AG09319 (cell line): ENCODE results near the gene ANKMY1.

Experiments used
- DNase-seq: peaks from one replicate; pipeline ENCODE4 v3.0.0-alpha.2; 2010; ENCODE audit warnings: low read depth; ENCODE audit errors: extremely low read depth
- TF ChIP-seq, protein P1 (sequence below): IDR thresholded peaks from 2 replicates; pipeline ENCODE4 v1.5.1; 2011; ENCODE audit warnings: low read depth, mild to moderate bottlenecking, inconsistent platforms, low read length, moderate library complexity

ANKMY1 gene

DNA sequence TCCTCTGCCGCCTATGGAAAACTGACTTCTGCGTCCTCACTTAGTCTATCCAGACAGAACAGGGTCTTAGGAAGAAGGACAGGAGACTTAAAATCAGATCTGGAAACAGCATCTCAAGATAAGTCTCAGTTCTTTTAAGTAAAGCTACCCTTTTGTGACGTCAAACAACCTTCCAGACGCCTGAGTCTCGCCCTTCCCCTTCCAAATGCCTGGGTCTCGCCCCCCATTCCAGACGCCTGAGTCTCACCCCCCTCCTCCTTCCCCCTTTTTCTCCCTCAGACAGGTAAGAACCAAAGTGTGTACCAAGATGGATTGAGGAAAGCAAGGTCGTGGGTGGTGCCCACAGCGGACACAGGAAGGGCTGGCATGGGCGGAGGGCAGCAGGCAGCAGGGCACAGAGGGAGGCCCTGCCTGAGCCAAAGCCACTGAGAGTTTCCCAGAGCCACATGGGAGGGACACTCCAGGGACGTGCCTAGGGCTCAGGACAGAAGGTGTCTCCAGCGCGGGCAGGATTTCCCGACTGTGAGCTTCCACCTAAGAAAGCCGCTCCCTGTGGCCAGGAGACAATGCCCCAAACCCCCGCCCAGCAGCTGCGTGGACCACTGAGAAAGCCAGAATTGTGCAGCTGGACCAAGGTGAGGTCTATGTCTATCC lies 51.3 kb downstream of the ANKMY1 start:
- no peak for DNase-seq
- TF ChIP-seq, protein P1, sequence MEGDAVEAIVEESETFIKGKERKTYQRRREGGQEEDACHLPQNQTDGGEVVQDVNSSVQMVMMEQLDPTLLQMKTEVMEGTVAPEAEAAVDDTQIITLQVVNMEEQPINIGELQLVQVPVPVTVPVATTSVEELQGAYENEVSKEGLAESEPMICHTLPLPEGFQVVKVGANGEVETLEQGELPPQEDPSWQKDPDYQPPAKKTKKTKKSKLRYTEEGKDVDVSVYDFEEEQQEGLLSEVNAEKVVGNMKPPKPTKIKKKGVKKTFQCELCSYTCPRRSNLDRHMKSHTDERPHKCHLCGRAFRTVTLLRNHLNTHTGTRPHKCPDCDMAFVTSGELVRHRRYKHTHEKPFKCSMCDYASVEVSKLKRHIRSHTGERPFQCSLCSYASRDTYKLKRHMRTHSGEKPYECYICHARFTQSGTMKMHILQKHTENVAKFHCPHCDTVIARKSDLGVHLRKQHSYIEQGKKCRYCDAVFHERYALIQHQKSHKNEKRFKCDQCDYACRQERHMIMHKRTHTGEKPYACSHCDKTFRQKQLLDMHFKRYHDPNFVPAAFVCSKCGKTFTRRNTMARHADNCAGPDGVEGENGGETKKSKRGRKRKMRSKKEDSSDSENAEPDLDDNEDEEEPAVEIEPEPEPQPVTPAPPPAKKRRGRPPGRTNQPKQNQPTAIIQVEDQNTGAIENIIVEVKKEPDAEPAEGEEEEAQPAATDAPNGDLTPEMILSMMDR, result no peak

DNA sequence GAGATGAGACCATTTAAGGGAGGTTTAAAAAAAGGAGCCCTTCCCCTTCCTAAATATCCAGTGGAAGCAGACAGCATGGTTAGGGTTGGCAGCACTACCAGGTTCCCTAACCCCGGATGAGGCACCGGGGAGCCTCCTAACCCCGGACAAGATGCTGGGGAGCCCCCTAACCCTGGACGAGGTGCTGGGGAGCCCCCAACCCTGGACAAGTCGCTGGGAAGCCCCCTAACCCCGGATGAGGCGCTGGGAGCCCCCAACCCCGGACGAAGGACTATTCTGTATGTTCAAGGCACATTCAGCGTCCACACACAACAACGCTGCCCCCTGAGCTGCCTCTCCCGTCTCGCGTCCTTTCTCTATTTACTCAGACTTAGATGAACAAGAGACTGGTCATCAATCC lies 51.9 kb downstream of the ANKMY1 start:
- no peak for DNase-seq
- TF ChIP-seq, protein P1, result no peak

DNA sequence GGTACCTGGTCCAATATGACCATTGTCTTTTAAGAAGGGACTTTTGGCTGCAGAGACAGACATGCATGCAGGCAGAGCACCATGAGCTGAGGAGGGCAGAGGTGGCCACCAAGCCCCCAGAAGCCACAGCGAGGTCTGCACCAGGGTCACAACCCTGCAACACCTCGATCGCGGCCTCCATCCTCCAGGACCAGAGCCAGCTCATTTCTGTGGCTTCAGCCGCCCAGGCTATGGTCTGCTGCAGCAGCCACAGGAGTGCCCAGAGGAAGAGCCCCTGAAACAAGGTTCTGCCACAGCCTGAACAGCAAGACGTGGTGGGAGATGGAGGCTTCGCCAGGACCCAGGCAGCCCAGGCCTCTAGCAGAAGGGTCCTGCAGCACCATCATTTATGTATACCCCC lies 53.9 kb downstream of the ANKMY1 start:
- TF ChIP-seq, protein P1, result no peak
- DNase-seq, result no peak

DNA sequence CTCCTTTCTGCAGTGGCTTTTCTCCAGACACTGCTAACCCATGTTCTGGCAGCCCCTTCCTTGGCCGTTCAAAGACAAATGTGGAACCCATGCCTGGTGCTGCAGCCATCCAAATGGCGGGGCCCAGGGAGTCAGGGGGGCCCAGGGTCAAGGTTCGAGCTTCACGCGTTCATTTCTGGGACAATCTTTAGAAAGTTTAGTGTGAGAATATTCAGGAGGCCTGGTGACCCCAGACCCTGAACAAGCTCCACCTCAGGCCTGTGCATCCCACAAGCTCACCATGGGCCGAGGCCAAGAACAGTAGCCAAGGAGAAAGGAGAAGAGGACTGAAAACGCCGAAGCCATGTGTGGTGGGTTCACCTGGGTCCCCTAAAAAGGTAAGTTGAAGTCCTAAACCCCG lies 54.4 kb downstream of the ANKMY1 start:
- no peak for DNase-seq
- TF ChIP-seq, protein P1, result no peak

DNA sequence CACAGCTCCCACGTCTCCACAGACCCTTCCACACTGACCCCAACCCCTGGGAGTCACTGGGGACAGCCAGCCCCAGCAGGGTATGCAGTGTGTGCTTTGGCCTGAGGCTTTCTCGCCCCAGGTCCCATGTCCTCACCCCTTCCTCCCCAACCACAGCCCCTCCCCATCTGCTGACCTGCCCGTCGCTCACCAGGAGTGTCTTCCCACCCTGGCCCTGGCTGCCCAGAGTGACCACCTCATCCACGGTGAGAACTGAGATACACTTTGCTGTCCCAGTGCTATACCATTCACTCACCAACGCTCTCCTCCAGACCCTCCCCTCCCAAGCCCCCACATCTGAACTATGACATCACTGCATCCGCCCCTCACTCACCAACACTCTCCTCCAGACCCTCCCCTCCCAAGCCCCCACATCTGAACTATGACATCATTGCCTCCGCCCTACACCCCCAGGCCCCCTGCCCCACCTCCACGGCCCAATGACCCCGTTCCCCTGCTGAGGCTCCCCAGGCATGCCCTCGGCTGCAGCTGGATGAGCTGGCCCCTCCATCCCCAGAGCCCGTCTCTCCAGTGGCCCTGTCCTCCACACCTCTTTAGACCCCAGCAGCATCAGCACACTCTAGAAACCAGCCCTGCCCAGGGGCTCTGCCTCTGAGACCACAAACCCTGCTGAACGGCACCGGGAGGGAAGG lies 55.2 kb downstream of the ANKMY1 start:
- TF ChIP-seq, protein P1, result no peak
- DNase-seq, result no peak

DNA sequence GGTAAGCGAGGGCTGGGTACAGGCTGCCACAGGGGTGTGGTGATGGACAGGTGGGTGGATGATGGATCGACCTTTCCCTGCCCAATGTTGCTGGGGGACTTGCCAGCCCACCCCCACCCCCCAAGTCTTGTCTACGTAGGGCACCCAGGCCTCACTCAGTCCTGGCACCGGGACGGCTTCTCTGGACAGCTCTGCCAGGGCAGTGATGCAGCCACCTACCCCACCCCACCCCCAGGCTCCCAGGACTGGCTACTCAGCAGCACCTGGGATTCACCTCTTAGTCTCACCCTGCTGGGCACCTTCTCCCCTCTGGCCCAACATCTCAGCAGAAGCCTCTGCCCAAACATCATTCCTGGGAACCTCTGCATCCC lies 55.7 kb downstream of the ANKMY1 start:
- no peak for DNase-seq
- TF ChIP-seq, protein P1, result no peak

DNA sequence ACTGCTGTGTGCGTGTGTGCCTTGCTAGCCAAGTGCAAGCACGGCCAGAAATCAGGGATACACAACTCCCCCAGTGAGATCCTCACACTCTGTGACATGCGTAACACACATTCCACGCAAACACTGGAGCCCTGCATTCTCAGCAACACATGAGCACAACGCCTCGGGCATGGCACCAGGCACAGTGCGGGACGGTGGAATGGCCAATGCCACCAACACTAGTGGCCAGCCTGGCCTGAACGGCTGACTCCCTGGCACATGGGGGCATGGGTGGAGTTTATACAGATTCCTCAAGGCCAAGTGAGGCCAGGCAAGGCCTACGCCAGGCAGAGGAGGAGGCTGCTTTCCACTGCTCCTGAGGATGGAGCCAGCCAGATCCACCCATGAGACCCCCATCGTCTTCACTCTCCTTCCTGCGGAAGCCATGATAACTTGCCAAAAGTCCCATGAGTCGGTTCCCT lies 56.2 kb downstream of the ANKMY1 start:
- TF ChIP-seq, protein P1, result no peak
- DNase-seq, result no peak
